CD4-positive, alpha-beta T cell (primary cell): ENCODE measurements around the gene PDE7B. TPM values are rescaled to one million over a fixed set of nuclear protein-coding genes. Genes with fewer than 3 reads are reported as not detected.

ENCODE experiments used
- ATAC-seq: fragments of 200-7000 bp; cut with Tn5 transposase; one replicate; pipeline ENCODE4 v1.10.0; 2022; ENCODE audit warnings: mild to moderate bottlenecking; ENCODE audit not compliant: poor library complexity
- CTCF ChIA-PET: fragments of 350-600 bp; sonication (Branson Sonifier 250); formaldehyde crosslinking; loops from one replicate; lab custom pipeline; 2021; ENCODE audit warnings: antibody characterized with exemption, inconsistent platforms; lab: Charles Lee
- POLR2A ChIA-PET: fragments of 350-600 bp; sonication (Branson Sonifier 250); formaldehyde crosslinking; loops from one replicate; lab custom pipeline; 2021; ENCODE audit warnings: antibody characterized with exemption, inconsistent platforms; lab: Charles Lee
- DNase-seq, 14 experiments: peaks; one replicate each; pipeline ENCODE4 v3.0.0-alpha.2; 2013 to 2020; ENCODE audit warnings: mixed read lengths in 2 of 14
- H3K27ac ChIP-seq, 2 donors: one replicate each; pipeline versions ENCODE4 v1.5.1 to v1.7.0; 2013; ENCODE audit warnings: low read length in 2 of 2, low read depth in 1 of 2, mild to moderate bottlenecking in 1 of 2
- H3K27me3 ChIP-seq, 2 experiments: 1 replicate in 1 of 2; 2 replicates in 1 of 2; pipeline versions ENCODE4 v1.6.1 to v1.7.0; 2013; ENCODE audit warnings: low read length in 2 of 2, control low read depth in 1 of 2, mild to moderate bottlenecking in 1 of 2, moderate library complexity in 1 of 2; ENCODE audit not compliant: insufficient read depth in 2 of 2, control insufficient read depth in 1 of 2
- H3K36me3 ChIP-seq: one replicate; pipeline ENCODE4 v1.6.1; 2013; ENCODE audit warnings: low read length, control low read depth; ENCODE audit not compliant: insufficient read depth
- H3K4me1 ChIP-seq: one replicate; pipeline ENCODE4 v1.6.1; 2013; ENCODE audit warnings: low read length, control low read depth; ENCODE audit not compliant: insufficient read depth
- H3K4me3 ChIP-seq: one replicate; pipeline ENCODE4 v1.5.1; 2013; ENCODE audit warnings: mild to moderate bottlenecking, low read length, moderate library complexity
- H3K9me3 ChIP-seq, 2 experiments: 1 replicate in 1 of 2; 2 replicates in 1 of 2; pipeline versions ENCODE4 v1.6.1 to v1.7.0; 2013; ENCODE audit warnings: low read length in 2 of 2, mild to moderate bottlenecking in 2 of 2, control low read depth in 1 of 2, moderate library complexity in 1 of 2; ENCODE audit not compliant: control insufficient read depth in 1 of 2, insufficient read depth in 1 of 2
- H3K27ac Mint-ChIP-seq: one replicate; pipeline ENCODE4 v1.8.0; 2020; ENCODE audit warnings: mixed read lengths
- H3K27me3 Mint-ChIP-seq: one replicate; pipeline ENCODE4 v1.8.0; 2021; ENCODE audit warnings: mixed read lengths
- H3K36me3 Mint-ChIP-seq: one replicate; pipeline ENCODE4 v1.8.0; 2021; ENCODE audit warnings: low read depth, mixed read lengths
- H3K4me1 Mint-ChIP-seq: one replicate; pipeline ENCODE4 v1.8.0; 2021; ENCODE audit warnings: low read depth, mixed read lengths
- H3K4me3 Mint-ChIP-seq: one replicate; pipeline ENCODE4 v1.8.0; 2020; ENCODE audit warnings: mild to moderate bottlenecking, mixed read lengths
- H3K9me3 Mint-ChIP-seq: one replicate; pipeline ENCODE4 v1.8.0; 2020; ENCODE audit warnings: mixed read lengths
- CTCF ChIP-seq: fragments of 200-600 bp; IDR thresholded peaks from one replicate; pipeline ENCODE4 v1.8.0; 2022; ENCODE audit warnings: antibody characterized with exemption, mild to moderate bottlenecking
- intact Hi-C, 2 experiments: fragments of 100-400 bp; cut with DNase I in 1 of 2; cut with micrococcal nuclease in 1 of 2; formaldehyde crosslinking; loops; one replicate each; pipeline versions ENCODE4 v1.15.1 to v1.9.0; 2023 to 2025; cut with DNase I, micrococcal nuclease
- total RNA-seq, 174 experiments: library from RNA in 2 of 174; stranded (reverse) in 2 of 174; gene quantifications; one replicate each; pipeline ENCODE4 v1.2.3 and lab custom pipeline; 2021 to 2026

Gene PDE7B
- total RNA-seq, 2 experiments from 2014 or later: 0.25 to 0.34 TPM

- Histone ChIP-seq H3K4me1 (no peaks in the 10 kb centered on the region), H3K27me3 (no peaks in the 10 kb centered on the region), H3K4me3 (no peak overlapping the region), H3K9me3 (no peaks in the 10 kb centered on the region), H3K36me3 (no peaks in the 10 kb centered on the region), H3K27ac (no peak overlapping the region)
- peaks cover 2% of the 10 kb centered on the region for H3K9me3 Mint-ChIP-seq
- H3K4me3 Mint-ChIP-seq: no peak overlapping the region
- H3K36me3 Mint-ChIP-seq: no peaks in the 10 kb centered on the region
- ATAC-seq (no peak), DNase-seq (no peak)
- no peaks in the 10 kb centered on the region for H3K27me3 Mint-ChIP-seq
- intact Hi-C loops: no loop called here
- CTCF ChIA-PET: interaction anchor here (1.3 kb wide), 2 partner anchors 9 to 18 kb away, joined by 3 read pairs; no protein-coding TSS in a partner anchor
- no peak overlapping the region for H3K27ac Mint-ChIP-seq
- no peak for TF ChIP-seq CTCF
- POLR2A ChIA-PET: interaction anchor here (0.6 to 2.2 kb wide), 3 partner anchors 9 to 398 kb away, joined by 3 to 8 read pairs (median 4); partner anchors contain the start of gene BCLAF1
- H3K4me1 Mint-ChIP-seq: peaks cover 15% of the 10 kb centered on the region
Observed at GRCh38 chr6:135891710-135892109, 40.2 kb downstream of the PDE7B start.

GRCh38 chr6:135895231-135895911, 43.9 kb downstream of the PDE7B start:
- intact Hi-C loops: no loop called here
- no peak overlapping the region for H3K27ac ChIP-seq
- H3K4me3 ChIP-seq: no peak overlapping the region
- H3K4me1 ChIP-seq: no peaks in the 10 kb centered on the region
- no peaks in the 10 kb centered on the region for H3K36me3 ChIP-seq
- no peak for TF ChIP-seq CTCF
- ATAC-seq (no peak), DNase-seq (no peak)
- POLR2A ChIA-PET: no interaction called here
- Mint-ChIP-seq H3K36me3 (no peaks in the 10 kb centered on the region), H3K4me3 (no peak overlapping the region), H3K4me1 (peaks cover 17% of the 10 kb centered on the region), H3K9me3 (peaks cover 2% of the 10 kb centered on the region), H3K27me3 (no peaks in the 10 kb centered on the region), H3K27ac (no peak overlapping the region)
- no peaks in the 10 kb centered on the region for H3K9me3 ChIP-seq
- H3K27me3 ChIP-seq: no peaks in the 10 kb centered on the region
- CTCF ChIA-PET: no interaction called here

- POLR2A ChIA-PET: interaction anchor here (0.9 kb wide), 1 partner anchor 17 kb away, joined by 3 read pairs; no protein-coding TSS in a partner anchor
- Histone ChIP-seq H3K4me1 (no peaks in the 10 kb centered on the region), H3K36me3 (no peaks in the 10 kb centered on the region), H3K27ac (no peak overlapping the region), H3K4me3 (no peak overlapping the region), H3K9me3 (no peaks in the 10 kb centered on the region), H3K27me3 (no peaks in the 10 kb centered on the region)
- no peak overlapping the region for H3K4me3 Mint-ChIP-seq
- H3K36me3 Mint-ChIP-seq: no peaks in the 10 kb centered on the region
- ATAC-seq: no peak
- CTCF ChIA-PET: interaction anchor here (1.2 kb wide), 1 partner anchor 14 kb away, joined by 3 read pairs; no protein-coding TSS in a partner anchor
- no peaks in the 10 kb centered on the region for H3K27me3 Mint-ChIP-seq
- no peak overlapping the region for H3K27ac Mint-ChIP-seq
- no peak for TF ChIP-seq CTCF
- intact Hi-C loops: no loop called here
- DNase-seq: no peak
- H3K9me3 Mint-ChIP-seq: peaks cover 2% of the 10 kb centered on the region
- H3K4me1 Mint-ChIP-seq: peaks cover 25% of the 10 kb centered on the region
Observed at GRCh38 chr6:135897087-135897486, 45.6 kb downstream of the PDE7B start.
